GM12878 (cell line): ENCODE measurements around the gene MEIS2. TPM values are rescaled to one million over a fixed set of nuclear protein-coding genes. Genes with fewer than 3 reads are reported as not detected.

ENCODE experiments used
- ATAC-seq: fragments of 200-7000 bp; cut with Tn5 transposase; 3 replicates; pipeline ENCODE4 v1.9.1; 2020; ENCODE audit warnings: mild to moderate bottlenecking, moderate library complexity
- BruUV-seq: library from RNA; stranded (reverse); fragments of 400-500 nt; replicated peaks from 2 replicates; lab custom pipeline; 2021; lab: Mats Ljungman, UMichigan
- CTCF ChIA-PET: fragments of 300-600 bp; sonication (Branson Sonifier 250); formaldehyde crosslinking; extraction: SDS; loops from one replicate; lab custom pipeline; 2021; ENCODE audit warnings: inconsistent platforms; lab: Yijun Ruan, JAX
- POLR2A ChIA-PET: fragments of 350-600 bp; formaldehyde crosslinking; extraction: SDS; loops from one replicate; lab custom pipeline; 2021; ENCODE audit warnings: inconsistent platforms; lab: Charles Lee
- RAD21 ChIA-PET: fragments of 300-600 bp; sonication (Branson Sonifier 250); formaldehyde crosslinking; loops from one replicate; lab custom pipeline; 2023; ENCODE audit warnings: antibody characterized with exemption; ENCODE audit not compliant: unreplicated experiment; lab: Charles Lee
- SMC1A ChIA-PET: fragments of 300-600 bp; sonication (Branson Sonifier 250); formaldehyde crosslinking; loops from one replicate; lab custom pipeline; 2023; ENCODE audit not compliant: unreplicated experiment, uncharacterized antibody; lab: Charles Lee
- DNase-seq: peaks from one replicate; pipeline ENCODE4 v3.0.0-alpha.2; 2011; ENCODE audit warnings: low read depth, low spot score
- FAIRE-seq: peaks from 3 replicates; lab custom pipeline; 2011; peaks lifted over from hg19 to GRCh38; lab: Jason Lieb, UNC
- H2AFZ ChIP-seq: 2 replicates; pipeline ENCODE4 v1.6.0; 2011; ENCODE audit warnings: low read depth, low read length, control low read depth; ENCODE audit not compliant: control insufficient read depth
- H3K27ac ChIP-seq: 2 replicates; pipeline ENCODE4 v1.5.1; 2011; ENCODE audit warnings: control low read depth; ENCODE audit not compliant: control insufficient read depth, insufficient read depth
- H3K27me3 ChIP-seq, 2 experiments: replicated peaks in 1 of 2; 2 replicates each; pipeline versions ENCODE4 v1.6.0 to v1.6.1; 2011; ENCODE audit warnings: low read length in 1 of 2; ENCODE audit not compliant: control insufficient read depth in 2 of 2, insufficient read depth in 2 of 2
- H3K36me3 ChIP-seq, 2 experiments: 2 replicates each; pipeline ENCODE4 v1.5.1; 2011; ENCODE audit warnings: low read length in 1 of 2; ENCODE audit not compliant: control insufficient read depth in 2 of 2, insufficient read depth in 2 of 2
- H3K4me1 ChIP-seq: 2 replicates; pipeline ENCODE4 v1.6.1; 2011; ENCODE audit warnings: mild to moderate bottlenecking, low read length, moderate library complexity, mixed read lengths; ENCODE audit not compliant: control insufficient read depth, insufficient read depth
- H3K4me2 ChIP-seq: 2 replicates; pipeline ENCODE4 v1.6.0; 2011; ENCODE audit warnings: control low read depth; ENCODE audit not compliant: control insufficient read depth, insufficient read depth
- H3K4me3 ChIP-seq: fragments of 200-600 bp; sonication (generic); 2 replicates; pipeline ENCODE4 v1.5.1; 2016
- H3K79me2 ChIP-seq: 2 replicates; pipeline ENCODE4 v1.6.0; 2011; ENCODE audit warnings: low read length; ENCODE audit not compliant: control insufficient read depth, insufficient read depth
- H3K9ac ChIP-seq: 2 replicates; pipeline ENCODE4 v1.8.0; 2011; ENCODE audit warnings: low read length, control low read depth, mixed read lengths; ENCODE audit not compliant: control insufficient read depth, insufficient read depth
- H3K9me3 ChIP-seq: replicated peaks from 3 replicates; pipeline ENCODE4 v1.5.1; 2011; ENCODE audit warnings: mild to moderate bottlenecking, low read length; ENCODE audit not compliant: control insufficient read depth, insufficient read depth
- H4K20me1 ChIP-seq: 2 replicates; pipeline ENCODE4 v1.6.0; 2011; ENCODE audit not compliant: control insufficient read depth, insufficient read depth
- CREB1 ChIP-seq: IDR thresholded peaks from 2 replicates; pipeline ENCODE4 v1.6.1; 2012; ENCODE audit warnings: low read depth, mild to moderate bottlenecking, inconsistent platforms
- FOXM1 ChIP-seq: IDR thresholded peaks from 2 replicates; pipeline ENCODE4 v1.6.1; 2012; ENCODE audit warnings: low read depth, mild to moderate bottlenecking, inconsistent platforms, low read length, moderate library complexity
- HDAC6 ChIP-seq: fragments of 200-600 bp; sonication (generic); IDR thresholded peaks from one replicate; pipeline ENCODE4 v1.8.0; 2017; ENCODE audit warnings: antibody characterized with exemption; ENCODE audit not compliant: unreplicated experiment
- HDGF ChIP-seq: fragments of 450-650 bp; IDR thresholded peaks from 2 replicates; pipeline ENCODE4 v1.6.1; 2016; ENCODE audit warnings: antibody characterized with exemption
- NR2C2 ChIP-seq: IDR thresholded peaks from 2 replicates; pipeline ENCODE4 v1.6.1; 2011; ENCODE audit warnings: borderline replicate concordance, low read depth; ENCODE audit not compliant: control insufficient read depth, insufficient read length
- POU2F2 ChIP-seq: IDR thresholded peaks from 3 replicates; pipeline ENCODE4 v1.6.1; 2011; ENCODE audit warnings: low read depth, mild to moderate bottlenecking, low read length, borderline replicate concordance
- RELB ChIP-seq: fragments of 450-650 bp; IDR thresholded peaks from 2 replicates; pipeline ENCODE4 v1.6.1; 2017; ENCODE audit warnings: low read depth, mild to moderate bottlenecking, moderate library complexity
- YY1 ChIP-seq: IDR thresholded peaks from 2 replicates; pipeline ENCODE4 v1.6.1; 2011; ENCODE audit warnings: low read depth, mild to moderate bottlenecking, low read length
- ZBED1 ChIP-seq: IDR thresholded peaks from 2 replicates; pipeline ENCODE4 v1.6.1; 2016; ENCODE audit warnings: borderline replicate concordance
- ZNF207 ChIP-seq: fragments of 450-650 bp; IDR thresholded peaks from 2 replicates; pipeline ENCODE4 v1.6.1; 2014; ENCODE audit warnings: antibody characterized with exemption, mild to moderate bottlenecking, borderline replicate concordance
- ZNF217 ChIP-seq: fragments of 450-650 bp; IDR thresholded peaks from 2 replicates; pipeline ENCODE4 v1.6.1; 2017; ENCODE audit warnings: antibody characterized with exemption, mild to moderate bottlenecking
- ZSCAN29 ChIP-seq: fragments of 450-650 bp; IDR thresholded peaks from 2 replicates; pipeline ENCODE4 v1.6.1; 2017; ENCODE audit warnings: mild to moderate bottlenecking, moderate library complexity
- WGBS: methylation state at CpG from one replicate; pipeline ENCODE4 v1.1.6; 2016; ENCODE audit warnings: low lambda C conversion rate; ENCODE audit not compliant: insufficient replicate concordance, insufficient coverage; ENCODE audit errors: missing lambda C conversion rate; 5-methylcytosine and 5-hydroxymethylcytosine counted together
- in situ Hi-C: fragments of 300-500 bp; cut with MboI; formaldehyde crosslinking; loops from 9 replicates; pipeline ENCODE4 v1.14.3; 2018; ENCODE audit warnings: mixed read lengths
- intact Hi-C: fragments of 100-400 bp; cut with micrococcal nuclease; formaldehyde crosslinking; loops from one replicate; pipeline ENCODE4 v1.14.2; 2022; ENCODE audit not compliant: unreplicated experiment
- polyA plus RNA-seq, 11 experiments: library from polyadenylated mRNA; depleted of rRNA in 4 of 11; unstranded in 6 of 11; stranded (reverse) in 5 of 11; fragments of >200 nt; fragmentation: Nextera tagmentation in 4 of 11; fragmentation: Illumina TruSeq in 1 of 11; extraction: Ambion mirVana in 4 of 11; extraction: Trizol in 1 of 11; gene quantifications; 1 replicate in 1 of 11; 2 replicates in 10 of 11; pipeline versions ENCODE4 v1.2.1 to v1.2.3, GENCODE V29; 2011 to 2016; ENCODE audit warnings: inconsistent platforms in 2 of 11, missing spikeins in 2 of 11, low read depth in 1 of 11
- total RNA-seq, 4 experiments: library from RNA; depleted of rRNA in 3 of 4; stranded (reverse); fragments of >200 nt in 3 of 4; fragmentation: Illumina TruSeq in 1 of 4; extraction: Trizol in 1 of 4; gene quantifications; 2 replicates each; pipeline versions ENCODE4 v1.2.1 to v1.2.3, GENCODE V29; 2013 to 2021
- TF ChIP-seq, protein P1 (sequence below): fragments of 450-650 bp; IDR thresholded peaks from 2 replicates; pipeline ENCODE4 v1.6.1; 2016; ENCODE audit warnings: mild to moderate bottlenecking

The MEIS2 gene
- total and polyA plus RNA-seq, 10 of the 15 experiments (the other 5 are each of a cell fraction or from before 2014, with no cell fraction given): 9.2 to 54.0 (median 20.4) TPM

- no peaks in the 10 kb centered on the region for H3K36me3 ChIP-seq
- no peak for DNase-seq
- in situ Hi-C loops: no loop called here
- no peaks in the 10 kb centered on the region for H3K9me3 ChIP-seq
- no peaks in the 10 kb centered on the region for H3K27me3 ChIP-seq
- ChIA-PET POLR2A (no interaction called here), CTCF (no interaction called here), SMC1A (no interaction called here), RAD21 (no interaction called here)
- TF ChIP-seq, protein P1, sequence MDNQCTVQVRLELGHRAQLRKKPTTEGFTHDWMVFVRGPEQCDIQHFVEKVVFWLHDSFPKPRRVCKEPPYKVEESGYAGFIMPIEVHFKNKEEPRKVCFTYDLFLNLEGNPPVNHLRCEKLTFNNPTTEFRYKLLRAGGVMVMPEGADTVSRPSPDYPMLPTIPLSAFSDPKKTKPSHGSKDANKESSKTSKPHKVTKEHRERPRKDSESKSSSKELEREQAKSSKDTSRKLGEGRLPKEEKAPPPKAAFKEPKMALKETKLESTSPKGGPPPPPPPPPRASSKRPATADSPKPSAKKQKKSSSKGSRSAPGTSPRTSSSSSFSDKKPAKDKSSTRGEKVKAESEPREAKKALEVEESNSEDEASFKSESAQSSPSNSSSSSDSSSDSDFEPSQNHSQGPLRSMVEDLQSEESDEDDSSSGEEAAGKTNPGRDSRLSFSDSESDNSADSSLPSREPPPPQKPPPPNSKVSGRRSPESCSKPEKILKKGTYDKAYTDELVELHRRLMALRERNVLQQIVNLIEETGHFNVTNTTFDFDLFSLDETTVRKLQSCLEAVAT: no peak
- intact Hi-C loops: no loop called here
- no peak for FAIRE-seq
- no peak for ATAC-seq
- no peaks in the 10 kb centered on the region for H3K4me1 ChIP-seq
- no peak overlapping the region for H3K4me3 ChIP-seq
- H3K79me2 ChIP-seq: no peaks in the 10 kb centered on the region
- H2AFZ ChIP-seq: no peak overlapping the region
- H4K20me1 ChIP-seq: no peaks in the 10 kb centered on the region
- no peak overlapping the region for H3K27ac ChIP-seq
- BruUV-seq: no TSS peak
- no peak overlapping the region for H3K9ac ChIP-seq
- no peak overlapping the region for H3K4me2 ChIP-seq
- WGBS: 18% methylated on average over 2 of the region's 2 CpGs
Measured at GRCh38 chr15:36860792-36861191, 239.6 kb downstream of the MEIS2 start.

- Histone ChIP-seq H3K36me3 (no peaks in the 10 kb centered on the region), H3K9ac (no peak overlapping the region), H3K27ac (no peak overlapping the region), H3K4me3 (no peak overlapping the region), H4K20me1 (no peaks in the 10 kb centered on the region), H3K4me1 (no peaks in the 10 kb centered on the region), H3K27me3 (no peaks in the 10 kb centered on the region), H3K9me3 (no peaks in the 10 kb centered on the region), H2AFZ (no peak overlapping the region), H3K79me2 (no peaks in the 10 kb centered on the region), H3K4me2 (no peak overlapping the region)
- ChIA-PET CTCF (no interaction called here), SMC1A (interaction anchor here (0.6 kb wide), 1 partner anchor 1487 kb away, joined by 3 read pairs; no protein-coding TSS in a partner anchor), POLR2A (no interaction called here), RAD21 (no interaction called here)
- in situ Hi-C loops: no loop called here
- intact Hi-C loops: no loop called here
- no peak for DNase-seq
- ATAC-seq: no peak
- FAIRE-seq: no peak
- BruUV-seq: no TSS peak
- TF ChIP-seq FOXM1 (no peak), ZNF217 (no peak), ZBED1 (no peak), YY1 (no peak), CREB1 (no peak), NR2C2 (no peak), HDAC6 (no peak), RELB (no peak), HDGF (no peak), ZNF207 (no peak), ZSCAN29 (no peak), POU2F2 (no peak)
Measured at GRCh38 chr15:36858423-36858822, 241.9 kb downstream of the MEIS2 start.
